A549 treated with CpdA at 1 μM for 4 hours (cell line): ENCODE measurements around the gene TRIM25. TPM values are rescaled to one million over a fixed set of nuclear protein-coding genes. Genes with fewer than 3 reads are reported as not detected.

Source experiments
- total RNA-seq: library from RNA; stranded (reverse); fragments of 200-300 nt; extraction: Qiagen RNA extraction; gene quantifications from 5 replicates; pipeline ENCODE4 v1.2.3, GENCODE V29; 2022; ENCODE audit warnings: low read depth

TRIM25 gene, protein sequence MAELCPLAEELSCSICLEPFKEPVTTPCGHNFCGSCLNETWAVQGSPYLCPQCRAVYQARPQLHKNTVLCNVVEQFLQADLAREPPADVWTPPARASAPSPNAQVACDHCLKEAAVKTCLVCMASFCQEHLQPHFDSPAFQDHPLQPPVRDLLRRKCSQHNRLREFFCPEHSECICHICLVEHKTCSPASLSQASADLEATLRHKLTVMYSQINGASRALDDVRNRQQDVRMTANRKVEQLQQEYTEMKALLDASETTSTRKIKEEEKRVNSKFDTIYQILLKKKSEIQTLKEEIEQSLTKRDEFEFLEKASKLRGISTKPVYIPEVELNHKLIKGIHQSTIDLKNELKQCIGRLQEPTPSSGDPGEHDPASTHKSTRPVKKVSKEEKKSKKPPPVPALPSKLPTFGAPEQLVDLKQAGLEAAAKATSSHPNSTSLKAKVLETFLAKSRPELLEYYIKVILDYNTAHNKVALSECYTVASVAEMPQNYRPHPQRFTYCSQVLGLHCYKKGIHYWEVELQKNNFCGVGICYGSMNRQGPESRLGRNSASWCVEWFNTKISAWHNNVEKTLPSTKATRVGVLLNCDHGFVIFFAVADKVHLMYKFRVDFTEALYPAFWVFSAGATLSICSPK
- 59.7 to 77.3 TPM (median 65.5 TPM) in 5 replicates for total RNA-seq

GRCh38 chr17:56913867-56914580 is at the start of gene TRIM25:
TRIM25 (minus strand) TSS chr17:56914049; CDS start chr17:56913988, 61 bp downstream.

DNA sequence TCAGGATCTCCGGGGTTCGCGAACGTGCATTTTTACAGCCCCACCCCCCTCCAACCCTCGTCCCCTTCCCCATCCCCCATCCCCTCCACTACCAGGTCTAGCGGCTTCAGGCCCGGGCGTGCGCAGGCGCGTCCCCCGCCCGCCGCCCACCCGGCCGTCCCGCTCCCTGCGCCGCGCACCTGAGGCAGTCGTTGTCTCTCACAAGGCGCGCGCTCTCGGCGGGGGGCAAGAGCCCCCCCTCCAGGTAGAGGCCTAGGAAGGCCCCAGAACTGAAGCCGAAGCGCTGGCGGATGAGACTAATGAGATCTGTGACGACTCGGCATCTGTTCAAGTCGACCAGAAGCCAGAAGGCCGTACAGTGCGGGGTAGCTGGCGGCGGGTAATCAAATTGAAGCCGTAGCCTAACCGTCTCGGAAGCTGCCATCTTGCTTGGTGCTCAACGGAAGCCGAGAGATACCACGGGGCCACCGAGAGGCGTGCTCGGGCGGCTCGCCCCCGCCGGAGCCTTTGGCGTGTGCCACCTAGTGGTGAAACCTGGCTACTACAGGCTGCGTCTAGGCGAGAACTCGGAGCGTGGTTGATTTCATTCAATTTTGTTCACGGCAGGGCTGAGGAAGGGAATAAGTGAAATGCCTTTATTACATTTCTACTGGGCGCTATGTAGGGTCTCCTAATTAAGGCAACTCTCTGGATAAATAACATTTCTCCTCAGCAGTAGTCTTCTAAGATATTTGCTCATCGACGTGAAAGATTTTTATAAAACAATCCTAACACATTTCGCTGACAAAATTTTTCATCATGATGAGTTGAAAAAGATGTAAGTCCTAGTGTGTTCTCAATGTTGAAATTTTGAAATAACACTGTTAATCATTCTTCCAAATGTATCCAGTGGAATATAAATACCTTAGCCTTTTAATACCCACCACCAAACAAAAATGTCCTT is 47.0 kb upstream of the TRIM25 start, which contains the start of gene COIL:
TSS of gene COIL (minus strand) at position 455 of the 943 bp plus-strand sequence. CDS start at position 424, 31 bp downstream.

Other genes with a start within 250 kb of the TRIM25 start
- gene C17orf67, start 80.1 kb downstream of the TRIM25 start, total RNA-seq, result 1.7 to 2.6 TPM (median 2.4 TPM) in 5 replicates
- 3.3 to 4.6 TPM (median 4.2 TPM) in 5 replicates for gene DGKE, start 79.9 kb downstream of the TRIM25 start, total RNA-seq
- 17.5 to 22.7 TPM (median 17.8 TPM) in 5 replicates for gene COIL, start 47.0 kb upstream of the TRIM25 start, total RNA-seq
- 40.1 to 48.3 TPM (median 43.0 TPM) in 5 replicates for gene SCPEP1, start 64.1 kb upstream of the TRIM25 start, total RNA-seq
- gene AKAP1, start 171.2 kb upstream of the TRIM25 start, total RNA-seq, result 51.7 to 59.7 TPM (median 55.0 TPM) in 5 replicates